ENCODE data around the gene PTPN18.

PTPN18 gene

DNA sequence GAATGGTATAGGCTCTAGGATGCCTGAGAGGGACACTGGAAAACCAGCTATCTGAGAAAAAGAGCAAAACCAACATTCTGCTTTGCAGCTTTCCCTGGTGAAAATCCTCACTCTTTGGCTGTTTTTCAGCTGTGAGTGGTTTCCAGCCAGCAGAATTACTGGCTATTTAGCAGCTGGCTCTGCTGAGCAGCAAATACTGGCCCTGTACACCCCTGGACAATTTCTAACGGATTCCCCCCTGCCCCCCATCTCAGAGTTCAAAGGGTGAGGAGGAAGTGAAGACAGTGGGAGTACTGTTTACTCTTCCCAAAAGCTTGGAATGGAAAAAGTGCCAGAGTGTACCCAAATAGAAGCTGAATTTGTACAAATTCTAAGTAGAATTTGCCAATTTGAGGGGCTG lies 39.3 kb upstream of the PTPN18 start:
- TF ChIP-seq, protein P1, sequence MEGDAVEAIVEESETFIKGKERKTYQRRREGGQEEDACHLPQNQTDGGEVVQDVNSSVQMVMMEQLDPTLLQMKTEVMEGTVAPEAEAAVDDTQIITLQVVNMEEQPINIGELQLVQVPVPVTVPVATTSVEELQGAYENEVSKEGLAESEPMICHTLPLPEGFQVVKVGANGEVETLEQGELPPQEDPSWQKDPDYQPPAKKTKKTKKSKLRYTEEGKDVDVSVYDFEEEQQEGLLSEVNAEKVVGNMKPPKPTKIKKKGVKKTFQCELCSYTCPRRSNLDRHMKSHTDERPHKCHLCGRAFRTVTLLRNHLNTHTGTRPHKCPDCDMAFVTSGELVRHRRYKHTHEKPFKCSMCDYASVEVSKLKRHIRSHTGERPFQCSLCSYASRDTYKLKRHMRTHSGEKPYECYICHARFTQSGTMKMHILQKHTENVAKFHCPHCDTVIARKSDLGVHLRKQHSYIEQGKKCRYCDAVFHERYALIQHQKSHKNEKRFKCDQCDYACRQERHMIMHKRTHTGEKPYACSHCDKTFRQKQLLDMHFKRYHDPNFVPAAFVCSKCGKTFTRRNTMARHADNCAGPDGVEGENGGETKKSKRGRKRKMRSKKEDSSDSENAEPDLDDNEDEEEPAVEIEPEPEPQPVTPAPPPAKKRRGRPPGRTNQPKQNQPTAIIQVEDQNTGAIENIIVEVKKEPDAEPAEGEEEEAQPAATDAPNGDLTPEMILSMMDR (IDR thresholded peaks at IDR 0.05; ENCODE audit: low read depth, low read length), result no peak
- Histone ChIP-seq H3K4me3 (ENCODE audit: low read depth, low read length) (no peak overlapping the region), H3K27me3 (ENCODE audit: insufficient read depth, low read depth, severe bottlenecking) (no peaks in the 10 kb centered on the region), H3K36me3 (no peaks in the 10 kb centered on the region), H3K27ac (no peak overlapping the region), H3K9me3 (ENCODE audit: severe bottlenecking) (no peaks in the 10 kb centered on the region)
- no peak for DNase-seq

DNA sequence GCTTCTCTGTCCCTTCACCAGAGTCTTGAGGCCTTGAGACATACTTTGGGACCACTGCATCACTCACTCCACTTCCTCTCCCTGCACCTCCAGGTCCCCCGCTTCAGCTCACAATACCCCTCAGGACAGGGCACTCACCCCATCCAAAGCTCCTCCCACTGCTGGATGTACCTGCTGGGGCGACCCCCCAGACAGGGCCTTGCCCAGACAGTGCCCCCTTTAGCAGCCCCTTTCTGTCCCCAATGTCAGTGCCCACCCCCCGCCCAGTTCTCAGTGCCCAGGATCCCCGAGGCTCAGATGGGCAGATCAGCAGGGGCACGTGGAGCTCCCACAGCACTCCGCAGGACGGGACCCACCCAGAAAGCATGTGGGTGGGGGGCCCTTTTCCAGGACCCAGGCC lies 37.0 kb upstream of the PTPN18 start:
- TF ChIP-seq, protein P1 (IDR thresholded peaks at IDR 0.05; ENCODE audit: low read depth, low read length), result no peak

DNA sequence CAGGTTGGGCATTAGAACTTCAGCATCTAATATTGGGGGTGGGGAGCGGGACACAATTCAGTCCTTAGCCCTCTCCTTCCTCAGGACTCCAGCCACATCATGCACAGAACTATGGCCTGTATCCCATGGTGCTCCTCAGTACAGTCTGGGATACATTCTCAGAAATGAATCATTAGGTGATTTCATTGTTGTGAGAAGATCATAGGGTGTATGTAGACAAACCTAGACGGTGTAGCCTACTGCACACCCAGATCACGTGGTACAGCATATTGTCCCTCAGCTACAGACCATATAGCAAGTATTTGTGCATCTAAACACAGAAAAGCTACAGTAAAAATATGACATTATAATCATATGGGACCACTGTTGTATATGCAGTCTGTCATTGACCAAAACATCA lies 36.3 kb upstream of the PTPN18 start:
- no peaks in the 10 kb centered on the region for H3K27me3 ChIP-seq (ENCODE audit: insufficient read depth, low read depth, severe bottlenecking)
- TF ChIP-seq, protein P1 (IDR thresholded peaks at IDR 0.05; ENCODE audit: low read depth, low read length), result no peak
- no peak for DNase-seq

More for the DNA sequence above, 37.0 kb upstream of the PTPN18 start:
- no peak for DNase-seq
- no peak overlapping the region for H3K4me3 ChIP-seq (ENCODE audit: low read depth, low read length)
- no peaks in the 10 kb centered on the region for H3K27me3 ChIP-seq (ENCODE audit: insufficient read depth, low read depth, severe bottlenecking)
- no peaks in the 10 kb centered on the region for H3K9me3 ChIP-seq (ENCODE audit: severe bottlenecking)
- no peak overlapping the region for H3K27ac ChIP-seq
- H3K36me3 ChIP-seq, result no peaks in the 10 kb centered on the region

DNA sequence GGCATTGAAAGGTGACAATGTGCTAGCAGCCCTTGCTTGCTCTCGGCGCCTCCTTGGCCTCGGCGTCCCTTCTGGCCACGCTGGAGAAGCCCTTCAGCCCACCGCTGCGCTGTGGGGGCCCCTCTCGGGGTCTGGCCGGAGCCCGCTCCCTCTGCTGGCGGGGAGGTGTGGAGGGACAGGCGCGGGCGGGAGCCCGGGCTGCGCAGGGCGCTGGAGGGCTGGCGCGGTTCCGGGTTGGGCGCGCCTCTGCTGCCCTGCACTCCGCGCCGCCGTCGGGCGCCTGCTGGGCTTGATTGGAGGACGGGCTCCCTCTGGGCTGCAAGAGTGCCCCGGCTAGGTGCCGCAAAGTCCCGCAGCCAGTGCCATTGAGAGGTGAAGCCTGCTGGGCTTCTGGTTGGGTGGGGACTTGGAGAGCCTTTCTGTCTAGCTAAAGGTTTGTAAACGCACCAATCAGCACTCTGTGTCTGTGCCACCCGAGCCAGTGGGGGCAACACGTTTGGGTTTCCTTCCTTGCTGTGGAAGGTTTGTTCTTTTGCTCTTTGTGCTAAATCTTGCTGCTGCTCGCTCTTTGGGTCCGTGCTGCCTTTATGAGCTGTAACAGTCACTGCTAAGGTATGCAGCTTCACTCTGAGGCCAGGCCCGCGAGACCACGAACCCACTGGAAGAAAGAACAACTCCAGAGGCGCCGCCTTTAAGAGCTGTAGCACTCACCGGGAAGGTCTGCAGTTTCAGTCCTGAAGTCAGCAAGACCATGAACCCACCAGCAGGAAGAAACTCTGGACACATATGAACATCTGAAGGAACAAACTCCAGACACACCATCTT lies 27.9 kb upstream of the PTPN18 start:
- Histone ChIP-seq H3K36me3 (no peaks in the 10 kb centered on the region), H3K9me3 (ENCODE audit: severe bottlenecking) (no peaks in the 10 kb centered on the region), H3K27ac (no peak overlapping the region), H3K27me3 (ENCODE audit: insufficient read depth, low read depth, severe bottlenecking) (no peaks in the 10 kb centered on the region), H3K4me3 (ENCODE audit: low read depth, low read length) (no peak overlapping the region)
- DNase-seq, result no peak
- TF ChIP-seq, protein P1 (IDR thresholded peaks at IDR 0.05; ENCODE audit: low read depth, low read length), result no peak

More for the DNA sequence above, 36.3 kb upstream of the PTPN18 start:
- Histone ChIP-seq H3K9me3 (ENCODE audit: severe bottlenecking) (no peaks in the 10 kb centered on the region), H3K4me3 (ENCODE audit: low read depth, low read length) (no peak overlapping the region), H3K36me3 (no peaks in the 10 kb centered on the region), H3K27ac (no peak overlapping the region)

DNA sequence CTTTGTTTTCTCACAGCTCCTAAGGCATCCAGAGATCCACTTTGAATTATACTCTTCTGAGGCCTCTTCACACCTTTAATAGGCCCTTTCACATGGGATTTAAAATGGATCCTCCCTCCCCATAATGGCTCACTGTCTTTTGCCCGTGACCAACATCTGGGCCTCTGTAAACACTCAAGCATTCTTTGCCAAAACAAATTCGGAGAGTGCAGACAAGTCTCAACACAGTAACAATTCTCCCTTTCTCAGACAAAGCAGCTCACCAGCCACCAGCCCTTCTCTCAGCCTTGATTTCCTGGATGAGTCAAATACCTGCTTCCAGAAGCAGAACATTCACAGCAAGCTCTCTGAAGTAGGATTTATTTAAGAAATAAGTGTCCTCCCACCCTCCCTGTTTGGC lies 27.1 kb upstream of the PTPN18 start:
- Histone ChIP-seq H3K9me3 (ENCODE audit: severe bottlenecking) (no peaks in the 10 kb centered on the region), H3K27me3 (ENCODE audit: insufficient read depth, low read depth, severe bottlenecking) (no peaks in the 10 kb centered on the region), H3K36me3 (no peaks in the 10 kb centered on the region), H3K27ac (no peak overlapping the region), H3K4me3 (ENCODE audit: low read depth, low read length) (no peak overlapping the region)
- no peak for DNase-seq
- TF ChIP-seq, protein P1 (IDR thresholded peaks at IDR 0.05; ENCODE audit: low read depth, low read length), result no peak

Measured in WERI-Rb-1 (cell line).